Liver (tissue), 9 donors: ENCODE results near the gene ATP2A1. TPM values are rescaled to one million over a fixed set of nuclear protein-coding genes. Genes with fewer than 3 reads are reported as not detected.

Experiments
- DNase-seq: peaks from one replicate; pipeline ENCODE4 v3.0.0-alpha.2; 2017; ENCODE audit warnings: low spot score
- H3K27ac ChIP-seq, 2 donors: one replicate each; pipeline ENCODE4 v1.7.0; 2013; ENCODE audit warnings: inconsistent platforms in 2 of 2, low read length in 2 of 2, control low read depth in 1 of 2, low read depth in 1 of 2, mild to moderate bottlenecking in 1 of 2
- H3K27me3 ChIP-seq, 4 donors: one replicate each; pipeline versions ENCODE4 v1.6.1 to v1.7.0; 2013; ENCODE audit warnings: low read length in 3 of 4, inconsistent platforms in 1 of 4, mild to moderate bottlenecking in 1 of 4, moderate library complexity in 1 of 4; ENCODE audit not compliant: control insufficient read depth in 4 of 4, insufficient read depth in 4 of 4
- H3K36me3 ChIP-seq, 4 donors: one replicate each; pipeline versions ENCODE4 v1.6.1 to v1.7.0; 2013; ENCODE audit warnings: low read length in 3 of 4, mild to moderate bottlenecking in 3 of 4, low read depth in 1 of 4, moderate library complexity in 1 of 4; ENCODE audit not compliant: control insufficient read depth in 4 of 4, insufficient read depth in 3 of 4
- H3K4me1 ChIP-seq, 4 donors: one replicate each; pipeline versions ENCODE4 v1.6.1 to v1.7.0; 2013; ENCODE audit warnings: low read length in 3 of 4, mild to moderate bottlenecking in 3 of 4, moderate library complexity in 1 of 4; ENCODE audit not compliant: control insufficient read depth in 4 of 4, insufficient read depth in 4 of 4
- H3K4me3 ChIP-seq, 3 donors: one replicate each; pipeline versions ENCODE4 v1.6.1 to v1.7.0; 2013; ENCODE audit warnings: low read length in 3 of 3, control low read depth in 1 of 3, low read depth in 1 of 3, mild to moderate bottlenecking in 1 of 3
- H3K9ac ChIP-seq, 2 donors: one replicate each; pipeline ENCODE4 v1.7.0; 2013; ENCODE audit warnings: low read length in 2 of 2, mild to moderate bottlenecking in 2 of 2, moderate library complexity in 2 of 2, control low read depth in 1 of 2, low read depth in 1 of 2
- H3K9me3 ChIP-seq, 4 donors: one replicate each; pipeline versions ENCODE4 v1.6.1 to v1.7.0; 2013; ENCODE audit warnings: low read length in 3 of 4; ENCODE audit not compliant: control insufficient read depth in 4 of 4
- ATF3 ChIP-seq: IDR thresholded peaks from 2 replicates; pipeline ENCODE4 v1.6.1; 2016; ENCODE audit warnings: antibody characterized with exemption
- CTCF ChIP-seq: fragments of 150-350 bp; IDR thresholded peaks from 2 replicates; pipeline ENCODE4 v1.5.1; 2017; ENCODE audit warnings: improper control_type of control experiment, low read depth, low read length; ENCODE audit not compliant: missing input control
- EGR1 ChIP-seq, 2 donors: IDR thresholded peaks; 2 replicates each; pipeline ENCODE4 v1.6.1; 2016 to 2018; ENCODE audit warnings: antibody characterized with exemption in 2 of 2, low read depth in 2 of 2
- FOXA1 ChIP-seq: IDR thresholded peaks from 2 replicates; pipeline ENCODE4 v1.6.1; 2016; ENCODE audit warnings: antibody characterized with exemption
- FOXA2 ChIP-seq: IDR thresholded peaks from 2 replicates; pipeline ENCODE4 v1.6.1; 2016; ENCODE audit warnings: antibody characterized with exemption
- GABPA ChIP-seq, 2 donors: IDR thresholded peaks in 1 of 2; conservative IDR thresholded peaks in 1 of 2; 2 replicates each; pipeline ENCODE4 v1.6.1; 2016; ENCODE audit warnings: antibody characterized with exemption in 2 of 2, mild to moderate bottlenecking in 1 of 2, moderate library complexity in 1 of 2
- HNF4A ChIP-seq, 2 donors: conservative IDR thresholded peaks; 2 replicates each; pipeline ENCODE4 v1.6.1; 2016; ENCODE audit warnings: antibody characterized with exemption in 2 of 2, mild to moderate bottlenecking in 2 of 2
- HNF4G ChIP-seq: IDR thresholded peaks from 2 replicates; pipeline ENCODE4 v1.6.1; 2016; ENCODE audit warnings: antibody characterized with exemption
- JUND ChIP-seq, 2 donors: IDR thresholded peaks; 2 replicates each; pipeline ENCODE4 v1.6.1; 2016; ENCODE audit warnings: antibody characterized with exemption in 2 of 2
- MAX ChIP-seq: IDR thresholded peaks from 2 replicates; pipeline ENCODE4 v1.6.1; 2016; ENCODE audit warnings: antibody characterized with exemption
- NR2F2 ChIP-seq: IDR thresholded peaks from 2 replicates; pipeline ENCODE4 v1.6.1; 2016; ENCODE audit warnings: antibody characterized with exemption
- RAD21 ChIP-seq, 2 donors: IDR thresholded peaks; 2 replicates each; pipeline ENCODE4 v1.6.1; 2016; ENCODE audit warnings: antibody characterized with exemption in 2 of 2, mild to moderate bottlenecking in 2 of 2
- REST ChIP-seq: IDR thresholded peaks from 2 replicates; pipeline ENCODE4 v1.6.1; 2016; ENCODE audit warnings: antibody characterized with exemption, mild to moderate bottlenecking
- RXRA ChIP-seq, 2 donors: IDR thresholded peaks; 2 replicates each; pipeline ENCODE4 v1.6.1; 2017 to 2018; ENCODE audit warnings: antibody characterized with exemption in 2 of 2, mild to moderate bottlenecking in 1 of 2
- SP1 ChIP-seq: IDR thresholded peaks from 2 replicates; pipeline ENCODE4 v1.6.1; 2018; ENCODE audit warnings: antibody characterized with exemption, mild to moderate bottlenecking
- TAF1 ChIP-seq: conservative IDR thresholded peaks from 2 replicates; pipeline ENCODE4 v1.6.1; 2016; ENCODE audit warnings: antibody characterized with exemption, mild to moderate bottlenecking
- YY1 ChIP-seq: IDR thresholded peaks from 2 replicates; pipeline ENCODE4 v1.6.1; 2016; ENCODE audit warnings: antibody characterized with exemption, mild to moderate bottlenecking
- ZBTB33 ChIP-seq: IDR thresholded peaks from 2 replicates; pipeline ENCODE4 v1.6.1; 2016; ENCODE audit warnings: antibody characterized with exemption
- WGBS: extraction: QIAGEN DNeasy Blood & Tissue Kit; methylation state at CpG from one replicate; pipeline ENCODE4 v1.1.7; 2013; 5-methylcytosine and 5-hydroxymethylcytosine counted together
- polyA plus RNA-seq, 2 donors: library from polyadenylated mRNA; stranded (reverse) in 1 of 2; unstranded in 1 of 2; fragments of 200-250 nt in 1 of 2; fragments of >200 nt in 1 of 2; fragmentation: Nextera tagmentation in 1 of 2; extraction: Ambion mirVana in 1 of 2; gene quantifications; one replicate each; pipeline versions ENCODE4 v1.2.1 to v1.2.3, GENCODE V29; 2013 to 2015
- total RNA-seq, 2 donors: library from RNA; depleted of rRNA; stranded (reverse); fragments of >200 nt; gene quantifications; one replicate each; pipeline ENCODE4 v1.2.3, GENCODE V29; 2014
- donor health status: healthy.
- donor health status: healthy.
- donor health status: healthy.
- donor health status: healthy.
- donor health status: healthy.

The ATP2A1 gene
- total and polyA plus RNA-seq, 4 donors, result 0.07 to 0.23 (median 0.13) TPM

- peaks cover 0 to 24% (median 18%) of the 10 kb centered on the region in 4 donors for H3K4me1 ChIP-seq
- peak overlapping the region; percentile 55 to 96 (median 86) for H3K4me3 ChIP-seq
- peak overlapping the region; percentile 15 to 81 for H3K9ac ChIP-seq
- no peaks in the 10 kb centered on the region for H3K9me3 ChIP-seq
- H3K27me3 ChIP-seq, result no peaks in the 10 kb centered on the region
- 31% methylated on average over 10 of the region's 10 CpGs for WGBS
- TF ChIP-seq SP1 (no peak), TAF1 (peak; percentile 18)
- no peak overlapping the region for H3K27ac ChIP-seq
- DNase-seq, result no peak
- H3K36me3 ChIP-seq, result peaks cover 12 to 28% (median 21%) of the 10 kb centered on the region in 4 donors
Measured at GRCh38 chr16:28845293-28845692, 33.0 kb upstream of the ATP2A1 start.

- DNase-seq, result peak; percentile 37
- Histone ChIP-seq H3K27me3 (no peaks in the 10 kb centered on the region), H3K4me1 (peaks cover 0 to 24% (median 18%) of the 10 kb centered on the region in 4 donors), H3K9ac (peak overlapping the region; percentile 15 to 81), H3K4me3 (peak overlapping the region; percentile 55 to 96 (median 86)), H3K27ac (peak overlapping the region; percentile 57 to 63), H3K36me3 (peaks cover 12 to 28% (median 21%) of the 10 kb centered on the region in 4 donors), H3K9me3 (no peaks in the 10 kb centered on the region)
- under 1% methylated on average over 16 of the region's 16 CpGs for WGBS
- TF ChIP-seq MAX (no peak), ATF3 (no peak), SP1 (no peak), FOXA1 (no peak), YY1 (no peak), HNF4A (conservative IDR thresholded peaks at IDR 0.05) (no peak), NR2F2 (no peak), GABPA (IDR thresholded peaks at IDR 0.05 in 1 of 2, conservative IDR thresholded peaks at IDR 0.05 in 1 of 2) (no peak), RAD21 (IDR thresholded peaks at IDR 0.05) (no peak), ZBTB33 (no peak), REST (no peak), JUND (IDR thresholded peaks at IDR 0.05) (no peak), HNF4G (no peak), TAF1 (no peak), RXRA (IDR thresholded peaks at IDR 0.05) (no peak), CTCF (no peak), FOXA2 (no peak), EGR1 (IDR thresholded peaks at IDR 0.05; ENCODE audit: low read depth in 2 of 2) (no peak)
Measured at GRCh38 chr16:28845761-28846079, 32.6 kb upstream of the ATP2A1 start.
